ENCODE results near the gene UBR4. TPM values are rescaled to one million over a fixed set of nuclear protein-coding genes. Genes with fewer than 3 reads are reported as not detected.

Gene UBR4
- total RNA-seq, 1 experiment from 2014 or later = 131 TPM

DNA sequence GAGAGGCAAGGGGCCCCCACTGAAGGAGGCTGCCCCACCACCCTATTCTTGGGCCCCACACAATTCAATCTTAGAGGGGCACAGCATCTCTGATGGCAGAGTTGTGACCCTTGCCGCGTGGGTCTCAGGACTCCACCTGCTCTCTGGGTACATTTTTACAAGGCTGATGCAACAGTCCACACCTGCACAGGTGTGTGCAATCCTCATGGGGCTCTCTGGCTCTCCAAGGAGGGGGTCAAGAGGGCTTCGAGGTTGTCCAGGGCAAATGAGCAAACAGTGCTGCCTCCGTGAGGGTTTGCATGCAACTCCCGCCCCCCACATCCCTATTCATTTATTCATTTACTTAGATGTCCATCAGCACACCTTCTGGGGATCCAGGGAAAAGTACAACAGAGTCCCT is 172.0 kb downstream of the UBR4 start:
- no peaks in the 10 kb centered on the region for H3K9me3 ChIP-seq (ENCODE audit: control insufficient read depth, low read depth, low read length)
- H3K36me3 Mint-ChIP-seq (ENCODE audit: insufficient read depth in 1 of 3, low read depth in 3 of 3) = no peaks in the 10 kb centered on the region
- no peaks in the 10 kb centered on the region for H3K23me2 ChIP-seq (ENCODE audit: insufficient read length, low read depth, low read length, poor library complexity, severe bottlenecking)
- H2BK12ac ChIP-seq (ENCODE audit: insufficient read length, low read depth, low read length) = no peak overlapping the region
- H3K27ac Mint-ChIP-seq = no peak overlapping the region
- H3K9me3 Mint-ChIP-seq = no peaks in the 10 kb centered on the region; a peak in 1 of 5 replicates
- no peak overlapping the region for H3K4ac ChIP-seq (ENCODE audit: low read depth, low read length)
- no peak overlapping the region for H2BK5ac ChIP-seq (ENCODE audit: insufficient read length, low read length)
- no peak overlapping the region for H3K4me3 Mint-ChIP-seq
- H2BK20ac ChIP-seq (ENCODE audit: low read depth, low read length, poor library complexity, severe bottlenecking) = no peak overlapping the region
- no peak overlapping the region for H2AFZ ChIP-seq (ENCODE audit: low read length)
- H4K20me1 ChIP-seq (ENCODE audit: control insufficient read depth, insufficient read depth, insufficient read length) = peaks cover 3% of the 10 kb centered on the region
- no peak for DNase-seq
- no peak overlapping the region for H3K18ac ChIP-seq (ENCODE audit: insufficient read length, low read depth, low read length)
- H3K27me3 ChIP-seq (ENCODE audit: insufficient read depth, low read length) = no peaks in the 10 kb centered on the region
- no CpG with 5 or more reads among the region's 5 CpGs for WGBS (ENCODE audit: extremely low coverage, insufficient read length, low lambda C conversion rate)
- H2BK15ac ChIP-seq (ENCODE audit: low read depth, low read length) = no peak overlapping the region
- H3K23ac ChIP-seq (ENCODE audit: insufficient read length, low read depth, low read length) = no peak overlapping the region
- no peaks in the 10 kb centered on the region for H3K79me1 ChIP-seq (ENCODE audit: insufficient read depth, low read depth, low read length, poor library complexity, severe bottlenecking)
- peaks cover 3 to 15% of the 10 kb centered on the region in 2 experiments for H3K4me1 Mint-ChIP-seq
- no peak overlapping the region for H4K8ac ChIP-seq (replicated peaks; ENCODE audit: insufficient read length, low read depth, low read length)
- H3K14ac ChIP-seq (ENCODE audit: insufficient read depth, low read length) = no peak overlapping the region
- H3K56ac ChIP-seq (ENCODE audit: insufficient read length, low read depth, low read length) = no peak overlapping the region
- peaks cover 9% of the 10 kb centered on the region; the same call in 1 of the 2 replicates for H3K27me3 Mint-ChIP-seq (ENCODE audit: low read depth)
- H3K27ac ChIP-seq (ENCODE audit: insufficient read length, low read depth, low read length) = no peak overlapping the region
- no peak overlapping the region for H4K91ac ChIP-seq (ENCODE audit: insufficient read length, low read depth, low read length)
- H2BK120ac ChIP-seq (ENCODE audit: low read depth, low read length, poor library complexity, severe bottlenecking) = no peak overlapping the region
- no peak overlapping the region for H2AK5ac ChIP-seq (ENCODE audit: insufficient read length, low read length)
- no peak overlapping the region for H4K5ac ChIP-seq (ENCODE audit: insufficient read length, low read depth, low read length)
- H3K79me2 ChIP-seq (ENCODE audit: insufficient read depth, low read length) = no peaks in the 10 kb centered on the region
- H3K4me1 ChIP-seq (ENCODE audit: insufficient read depth, low read length) = no peaks in the 10 kb centered on the region
- H3K9ac ChIP-seq (ENCODE audit: extremely low read depth, insufficient read length, low read length) = no peak overlapping the region
- H3K4me2 ChIP-seq (ENCODE audit: insufficient read depth, insufficient read length, low read length) = no peak overlapping the region
- no peak overlapping the region for H3T11ph ChIP-seq (ENCODE audit: low read length)
- TF ChIP-seq, protein P1, sequence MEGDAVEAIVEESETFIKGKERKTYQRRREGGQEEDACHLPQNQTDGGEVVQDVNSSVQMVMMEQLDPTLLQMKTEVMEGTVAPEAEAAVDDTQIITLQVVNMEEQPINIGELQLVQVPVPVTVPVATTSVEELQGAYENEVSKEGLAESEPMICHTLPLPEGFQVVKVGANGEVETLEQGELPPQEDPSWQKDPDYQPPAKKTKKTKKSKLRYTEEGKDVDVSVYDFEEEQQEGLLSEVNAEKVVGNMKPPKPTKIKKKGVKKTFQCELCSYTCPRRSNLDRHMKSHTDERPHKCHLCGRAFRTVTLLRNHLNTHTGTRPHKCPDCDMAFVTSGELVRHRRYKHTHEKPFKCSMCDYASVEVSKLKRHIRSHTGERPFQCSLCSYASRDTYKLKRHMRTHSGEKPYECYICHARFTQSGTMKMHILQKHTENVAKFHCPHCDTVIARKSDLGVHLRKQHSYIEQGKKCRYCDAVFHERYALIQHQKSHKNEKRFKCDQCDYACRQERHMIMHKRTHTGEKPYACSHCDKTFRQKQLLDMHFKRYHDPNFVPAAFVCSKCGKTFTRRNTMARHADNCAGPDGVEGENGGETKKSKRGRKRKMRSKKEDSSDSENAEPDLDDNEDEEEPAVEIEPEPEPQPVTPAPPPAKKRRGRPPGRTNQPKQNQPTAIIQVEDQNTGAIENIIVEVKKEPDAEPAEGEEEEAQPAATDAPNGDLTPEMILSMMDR (conservative IDR thresholded peaks at IDR 0.05) = no peak
